ENCODE results near the gene LCN2. TPM values are rescaled to one million over a fixed set of nuclear protein-coding genes. Genes with fewer than 3 reads are reported as not detected.

LCN2 gene
- total RNA-seq, 1 donor: not detected

DNA sequence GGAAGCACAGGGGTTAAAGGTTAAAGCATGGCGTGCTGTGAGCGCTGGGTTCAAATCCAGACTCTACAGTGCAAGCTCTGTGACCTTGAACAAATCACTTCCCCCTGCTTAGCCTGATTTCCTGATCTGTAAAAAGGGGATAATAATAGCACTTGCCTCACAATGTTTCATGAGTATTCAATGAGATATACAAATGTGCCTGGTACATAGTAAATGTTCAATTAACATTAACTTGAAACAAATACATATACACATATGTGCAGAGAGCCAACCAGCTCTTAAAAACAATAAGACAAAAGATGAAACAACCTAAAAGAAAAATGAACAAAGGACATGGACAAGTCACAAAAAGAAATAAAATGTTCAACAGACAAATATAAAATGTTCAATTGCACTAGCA is 38.1 kb downstream of the LCN2 start:
- no peak overlapping the region for H3K4me3 ChIP-seq (ENCODE audit: low read depth, low read length)
- DNase-seq (ENCODE audit: low read depth): no peak
- TF ChIP-seq, protein P1, sequence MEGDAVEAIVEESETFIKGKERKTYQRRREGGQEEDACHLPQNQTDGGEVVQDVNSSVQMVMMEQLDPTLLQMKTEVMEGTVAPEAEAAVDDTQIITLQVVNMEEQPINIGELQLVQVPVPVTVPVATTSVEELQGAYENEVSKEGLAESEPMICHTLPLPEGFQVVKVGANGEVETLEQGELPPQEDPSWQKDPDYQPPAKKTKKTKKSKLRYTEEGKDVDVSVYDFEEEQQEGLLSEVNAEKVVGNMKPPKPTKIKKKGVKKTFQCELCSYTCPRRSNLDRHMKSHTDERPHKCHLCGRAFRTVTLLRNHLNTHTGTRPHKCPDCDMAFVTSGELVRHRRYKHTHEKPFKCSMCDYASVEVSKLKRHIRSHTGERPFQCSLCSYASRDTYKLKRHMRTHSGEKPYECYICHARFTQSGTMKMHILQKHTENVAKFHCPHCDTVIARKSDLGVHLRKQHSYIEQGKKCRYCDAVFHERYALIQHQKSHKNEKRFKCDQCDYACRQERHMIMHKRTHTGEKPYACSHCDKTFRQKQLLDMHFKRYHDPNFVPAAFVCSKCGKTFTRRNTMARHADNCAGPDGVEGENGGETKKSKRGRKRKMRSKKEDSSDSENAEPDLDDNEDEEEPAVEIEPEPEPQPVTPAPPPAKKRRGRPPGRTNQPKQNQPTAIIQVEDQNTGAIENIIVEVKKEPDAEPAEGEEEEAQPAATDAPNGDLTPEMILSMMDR (IDR thresholded peaks at IDR 0.05; ENCODE audit: insufficient read depth, low read depth, low read length): no peak

DNA sequence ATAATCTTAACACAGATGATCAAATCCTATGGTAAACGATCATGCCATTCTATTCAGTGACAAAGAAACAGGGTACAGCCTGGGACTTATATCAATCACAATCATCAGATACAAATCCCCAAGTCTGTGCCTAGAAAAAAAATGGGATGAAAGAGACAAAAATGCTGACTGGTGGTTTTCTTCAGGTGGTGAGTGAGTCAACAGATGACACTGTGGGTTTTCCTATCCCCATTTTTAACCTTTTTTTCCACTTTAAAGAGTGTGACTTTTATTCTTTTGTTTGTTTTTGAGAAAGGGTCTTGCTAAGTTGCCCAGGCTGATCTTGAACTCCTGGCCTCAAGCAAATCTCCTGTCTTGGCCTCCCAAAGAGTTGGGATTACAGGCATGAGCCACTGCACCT is 39.0 kb downstream of the LCN2 start:
- DNase-seq (ENCODE audit: low read depth): no peak
- TF ChIP-seq, protein P1 (IDR thresholded peaks at IDR 0.05; ENCODE audit: insufficient read depth, low read depth, low read length): no peak

DNA sequence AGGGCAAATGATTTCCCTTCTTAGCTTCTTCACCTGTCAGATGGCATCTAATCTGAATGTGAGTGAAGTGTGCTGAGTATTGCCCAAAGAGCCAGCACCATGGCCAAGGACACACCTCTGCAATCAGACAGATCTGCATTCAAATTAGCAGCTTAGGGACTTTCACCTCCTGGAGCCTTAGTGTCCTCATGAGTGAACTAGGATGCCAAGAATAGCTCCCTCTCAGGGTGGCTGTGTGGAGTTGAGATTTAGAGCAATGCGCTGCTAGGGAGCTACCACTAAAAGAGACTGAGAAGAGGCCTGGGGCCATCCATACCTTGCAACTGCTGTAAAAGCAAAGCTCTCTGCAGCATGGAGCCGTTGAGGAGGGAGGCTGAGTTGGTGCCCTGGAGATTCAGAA is 40.8 kb downstream of the LCN2 start:
- H3K4me3 ChIP-seq (ENCODE audit: low read depth, low read length): no peak overlapping the region
- no peak for DNase-seq (ENCODE audit: low read depth)
- TF ChIP-seq, protein P1 (IDR thresholded peaks at IDR 0.05; ENCODE audit: insufficient read depth, low read depth, low read length): no peak

More for the DNA sequence above, 39.0 kb downstream of the LCN2 start:
- no peak overlapping the region for H3K4me3 ChIP-seq (ENCODE audit: low read depth, low read length)

DNA sequence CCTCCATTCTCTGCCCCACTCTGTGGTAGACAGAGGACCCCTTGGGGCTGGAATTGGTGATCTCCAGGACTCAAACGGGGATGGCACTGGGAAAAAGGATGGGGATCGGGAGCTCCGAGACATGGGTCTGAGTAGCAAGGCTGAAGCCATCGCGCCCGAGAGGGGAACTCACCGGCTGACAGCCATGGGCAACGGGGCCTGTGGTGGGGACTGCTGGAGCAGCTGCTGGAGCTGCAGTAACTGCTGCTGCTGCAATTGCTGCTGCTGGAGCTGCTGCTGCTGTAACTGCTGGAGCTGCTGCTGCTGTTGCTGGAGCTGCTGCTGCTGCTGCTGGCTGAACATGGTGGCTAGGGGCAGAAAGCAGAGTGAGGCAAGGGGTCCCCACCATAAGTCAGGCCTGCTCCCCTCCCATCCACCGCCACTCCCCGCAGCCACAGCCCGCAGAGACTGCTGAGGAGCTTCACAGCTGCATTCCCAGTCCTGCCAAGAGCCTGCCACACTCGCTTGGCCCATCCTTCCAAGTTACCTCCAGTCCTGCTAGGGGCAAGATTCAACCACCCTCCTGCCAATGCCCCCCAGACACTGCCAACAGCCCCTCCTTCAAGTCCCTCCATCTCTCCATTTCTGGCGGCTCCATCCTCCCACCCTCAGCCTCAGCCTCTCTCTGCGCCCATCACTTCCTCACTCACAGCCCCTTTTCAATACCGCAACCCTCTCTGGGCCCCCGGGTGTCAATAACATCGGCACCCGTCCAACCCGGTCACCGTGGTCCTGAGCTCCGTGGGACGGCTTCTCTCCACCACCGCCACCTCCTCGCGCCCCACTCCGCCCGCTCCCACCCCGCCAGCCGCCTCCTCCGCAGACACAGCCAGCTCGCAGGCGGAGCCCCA is 41.5 kb downstream of the LCN2 start:
- peak; percentile 9 for DNase-seq (ENCODE audit: low read depth)

DNA sequence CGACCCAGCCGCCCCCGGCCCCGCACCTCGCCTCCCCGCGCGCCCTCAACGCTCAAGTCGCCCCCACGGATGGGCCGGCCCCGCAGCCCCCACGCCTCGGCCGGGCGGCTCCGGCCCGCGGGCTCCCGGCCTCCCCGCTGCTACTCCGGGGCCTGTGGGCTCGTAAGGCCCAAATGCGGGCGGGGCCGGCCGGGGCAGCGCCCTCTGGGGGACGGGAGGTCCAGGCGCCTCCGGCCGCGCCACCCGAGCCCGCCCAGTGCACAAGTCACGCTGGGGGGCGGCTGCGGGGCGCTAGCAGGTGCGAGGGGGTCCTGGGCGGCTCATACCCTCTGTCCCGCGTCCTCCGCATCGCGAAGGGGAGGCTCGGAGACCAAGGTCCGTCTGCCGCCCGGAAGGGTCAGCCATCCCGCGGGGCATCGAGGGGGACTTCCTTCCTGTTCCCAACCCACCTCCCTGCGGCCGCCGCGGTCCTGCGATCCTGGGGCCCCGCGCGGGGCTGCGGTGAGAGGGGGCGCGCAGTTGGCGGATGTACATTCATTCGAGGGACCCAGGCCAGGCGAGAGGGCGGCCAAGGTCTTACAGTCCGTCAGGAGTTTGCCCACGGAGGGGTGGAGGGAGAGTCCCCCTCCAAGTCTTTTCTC is 42.3 kb downstream of the LCN2 start, which contains the start of gene CIZ1:
Gene CIZ1, minus strand, starts transcription at position 167 of the 641 bp plus-strand sequence. CDS start 715 bp downstream, outside the sequence.
- TF ChIP-seq, protein P1 (IDR thresholded peaks at IDR 0.05; ENCODE audit: insufficient read depth, low read depth, low read length): peak; percentile 68
- peak within 1 kb of the TSS; percentile 89 for H3K4me3 ChIP-seq (ENCODE audit: low read depth, low read length)
- peak; percentile 80 for DNase-seq (ENCODE audit: low read depth)

More for the DNA sequence above, 41.5 kb downstream of the LCN2 start:
- H3K4me3 ChIP-seq (ENCODE audit: low read depth, low read length): peak overlapping the region; percentile 89
- TF ChIP-seq, protein P1 (IDR thresholded peaks at IDR 0.05; ENCODE audit: insufficient read depth, low read depth, low read length): no peak

DNA sequence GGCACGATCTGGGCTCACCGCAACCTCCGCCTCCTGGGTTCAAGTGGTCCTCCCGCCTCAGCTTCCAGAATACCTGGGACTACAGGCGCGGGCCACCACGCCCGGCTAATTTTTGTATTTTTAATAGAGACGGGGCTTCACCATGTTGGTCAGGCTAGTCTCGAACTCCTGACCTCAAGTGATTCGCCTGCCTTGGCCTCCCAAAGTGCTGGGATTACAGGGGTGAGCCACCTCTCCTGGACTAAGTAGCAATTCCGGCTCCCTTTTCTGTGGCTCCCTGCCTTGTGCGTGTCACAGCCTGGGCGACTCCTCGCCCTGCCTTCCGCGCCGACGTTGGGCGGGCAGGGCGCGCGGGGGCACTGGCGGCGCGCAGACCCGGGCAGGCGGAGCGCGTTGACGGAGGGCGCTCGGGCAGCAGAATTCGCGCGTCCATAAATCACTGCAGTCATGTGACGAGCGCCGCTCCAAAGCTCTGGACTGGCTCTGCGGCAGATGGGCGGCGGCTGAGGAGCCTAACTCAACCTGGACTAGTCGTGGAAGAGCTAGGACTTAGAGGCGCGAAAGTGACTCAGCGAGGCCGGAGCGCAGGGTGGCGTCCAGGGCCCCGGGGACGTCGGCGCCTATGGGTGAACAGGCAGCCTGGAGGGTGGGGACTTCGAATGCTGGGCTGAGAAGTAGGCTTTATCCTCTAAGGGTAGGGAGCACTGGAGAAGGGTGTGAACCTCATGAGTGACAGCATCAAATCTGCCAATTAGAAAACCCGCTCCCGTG is 43.5 kb downstream of the LCN2 start:
- peak overlapping the region; percentile 89 for H3K4me3 ChIP-seq (ENCODE audit: low read depth, low read length)
- DNase-seq (ENCODE audit: low read depth): peak; percentile 96
- TF ChIP-seq, protein P1 (IDR thresholded peaks at IDR 0.05; ENCODE audit: insufficient read depth, low read depth, low read length): peak; percentile 38

Data from fibroblast of villous mesenchyme (primary cell).